SJSA1 (cell line): ENCODE results near the gene RPS6KA2. TPM values are rescaled to one million over a fixed set of nuclear protein-coding genes. Genes with fewer than 3 reads are reported as not detected.
A peak's percentile ranks its signal among the peaks of the same experiment; 100 is the strongest.

Source experiments
- DNase-seq, 2 experiments: peaks; one replicate each; pipeline ENCODE4 v3.0.0-alpha.2; 2015 to 2020; ENCODE audit warnings: low spot score in 2 of 2, low read depth in 1 of 2
- H3K27ac ChIP-seq: fragments of 250-450 bp; sonication (Bioruptor Pico); 2 replicates; pipeline ENCODE4 v1.5.1; 2020; ENCODE audit warnings: mild to moderate bottlenecking, moderate library complexity
- H3K27me3 ChIP-seq: fragments of 250-450 bp; sonication (Bioruptor Pico); replicated peaks from 2 replicates; pipeline ENCODE4 v1.5.1; 2020; ENCODE audit warnings: mild to moderate bottlenecking, moderate library complexity
- H3K36me3 ChIP-seq: fragments of 250-450 bp; sonication (Bioruptor Pico); 2 replicates; pipeline ENCODE4 v1.5.1; 2020; ENCODE audit warnings: mild to moderate bottlenecking
- H3K4me1 ChIP-seq: fragments of 250-450 bp; sonication (Bioruptor Pico); replicated peaks from 2 replicates; pipeline ENCODE4 v1.6.1; 2021; ENCODE audit warnings: mild to moderate bottlenecking
- H3K4me3 ChIP-seq: fragments of 250-450 bp; sonication (Bioruptor Pico); 2 replicates; pipeline ENCODE4 v1.5.1; 2020; ENCODE audit warnings: mild to moderate bottlenecking
- H3K9me3 ChIP-seq: fragments of 250-450 bp; sonication (Bioruptor Pico); replicated peaks from 2 replicates; pipeline ENCODE4 v1.5.1; 2020; ENCODE audit warnings: mild to moderate bottlenecking
- total RNA-seq: library from RNA; depleted of rRNA; stranded (reverse); fragments of >200 nt; shearing (Covaris generic); gene quantifications from 2 replicates; pipeline ENCODE4 v1.2.3, GENCODE V29; 2014

RPS6KA2 gene
- total RNA-seq, 1 experiment from 2014 or later, result 16.2 TPM

GRCh38 chr6:166558156-166559005 lies 68.7 kb downstream of the RPS6KA2 start:
- Histone ChIP-seq H3K4me3 (no peak overlapping the region), H3K9me3 (no peaks in the 10 kb centered on the region), H3K4me1 (peaks cover 80% of the 10 kb centered on the region), H3K27ac (peak overlapping the region; percentile 93), H3K27me3 (no peaks in the 10 kb centered on the region), H3K36me3 (no peaks in the 10 kb centered on the region)
- peak; percentile 91 to 96 for DNase-seq

DNA sequence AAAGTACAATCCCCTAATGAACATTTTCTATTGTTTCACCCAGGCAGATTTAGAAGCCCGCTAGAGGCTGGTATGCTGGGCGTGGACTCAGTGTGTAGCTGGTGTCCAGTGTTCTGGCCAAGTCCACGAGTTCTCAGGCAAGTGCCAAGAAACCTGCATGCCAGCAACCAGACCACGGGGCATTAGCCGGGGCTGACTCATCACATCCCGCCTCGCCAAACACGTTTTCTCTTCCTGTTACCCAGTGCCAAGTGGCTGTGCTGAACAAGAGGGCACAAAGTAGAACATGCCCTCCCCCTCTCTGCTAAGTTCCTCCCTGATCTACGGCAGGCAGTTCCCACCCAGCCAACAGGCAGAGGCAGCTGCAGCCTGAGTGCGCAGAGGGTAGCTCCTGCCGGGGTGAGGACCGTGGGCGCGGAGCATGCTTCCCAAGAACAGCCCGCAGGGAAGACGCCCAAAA lies 70.2 kb downstream of the RPS6KA2 start:
- no peaks in the 10 kb centered on the region for H3K27me3 ChIP-seq
- peaks cover 82% of the 10 kb centered on the region for H3K4me1 ChIP-seq
- H3K4me3 ChIP-seq, result no peak overlapping the region
- no peaks in the 10 kb centered on the region for H3K9me3 ChIP-seq
- H3K36me3 ChIP-seq, result no peaks in the 10 kb centered on the region
- DNase-seq, result peak; percentile 97
- peak overlapping the region; percentile 93 for H3K27ac ChIP-seq

- DNase-seq, result no peak
- Histone ChIP-seq H3K27ac (peak overlapping the region; percentile 93), H3K4me1 (peaks cover 76% of the 10 kb centered on the region), H3K9me3 (no peaks in the 10 kb centered on the region), H3K4me3 (no peak overlapping the region), H3K27me3 (no peaks in the 10 kb centered on the region), H3K36me3 (no peaks in the 10 kb centered on the region)
Observed at GRCh38 chr6:166556336-166556735, 70.7 kb downstream of the RPS6KA2 start.

- Histone ChIP-seq H3K27me3 (no peaks in the 10 kb centered on the region), H3K27ac (peak overlapping the region; percentile 85), H3K9me3 (no peaks in the 10 kb centered on the region), H3K4me3 (no peak overlapping the region), H3K4me1 (peaks cover 70% of the 10 kb centered on the region), H3K36me3 (no peaks in the 10 kb centered on the region)
- DNase-seq, result no peak
Observed at GRCh38 chr6:166555086-166555485, 72.0 kb downstream of the RPS6KA2 start.

DNA sequence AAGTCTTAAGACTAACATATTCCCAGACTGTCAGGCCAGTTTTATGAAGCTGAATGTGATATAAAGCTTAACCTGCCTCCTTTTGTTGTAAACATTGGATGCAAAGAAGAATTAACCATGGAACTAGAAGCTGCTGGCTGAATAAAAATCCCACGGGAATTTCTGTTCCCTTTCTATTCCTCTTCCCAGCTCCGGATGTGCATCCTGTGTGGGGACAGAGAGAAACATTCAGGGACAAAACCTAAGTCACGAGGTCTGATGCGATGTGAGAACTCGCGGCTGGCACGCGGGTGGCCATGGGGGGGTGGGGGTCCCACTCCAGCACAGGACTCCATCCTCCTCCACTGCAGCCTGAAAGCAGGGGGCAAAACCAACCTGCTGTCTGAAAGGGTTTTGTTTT lies 72.7 kb downstream of the RPS6KA2 start:
- Histone ChIP-seq H3K27ac (peak overlapping the region; percentile 85), H3K9me3 (no peaks in the 10 kb centered on the region), H3K4me3 (no peak overlapping the region), H3K27me3 (no peaks in the 10 kb centered on the region), H3K36me3 (no peaks in the 10 kb centered on the region), H3K4me1 (peaks cover 63% of the 10 kb centered on the region)
- DNase-seq, result peak in 1 of 2 experiments; percentile 69

GRCh38 chr6:166553563-166554271 lies 73.3 kb downstream of the RPS6KA2 start:
- peak overlapping the region; percentile 85 for H3K27ac ChIP-seq
- H3K36me3 ChIP-seq, result no peaks in the 10 kb centered on the region
- peak; percentile 74 to 80 for DNase-seq
- peaks cover 57% of the 10 kb centered on the region for H3K4me1 ChIP-seq
- no peak overlapping the region for H3K4me3 ChIP-seq
- H3K27me3 ChIP-seq, result no peaks in the 10 kb centered on the region
- no peaks in the 10 kb centered on the region for H3K9me3 ChIP-seq

GRCh38 chr6:166552600-166552999 lies 74.5 kb downstream of the RPS6KA2 start:
- Histone ChIP-seq H3K4me1 (peaks cover 45% of the 10 kb centered on the region), H3K9me3 (no peaks in the 10 kb centered on the region), H3K27ac (no peak overlapping the region), H3K36me3 (no peaks in the 10 kb centered on the region), H3K4me3 (no peak overlapping the region), H3K27me3 (no peaks in the 10 kb centered on the region)
- no peak for DNase-seq

DNA sequence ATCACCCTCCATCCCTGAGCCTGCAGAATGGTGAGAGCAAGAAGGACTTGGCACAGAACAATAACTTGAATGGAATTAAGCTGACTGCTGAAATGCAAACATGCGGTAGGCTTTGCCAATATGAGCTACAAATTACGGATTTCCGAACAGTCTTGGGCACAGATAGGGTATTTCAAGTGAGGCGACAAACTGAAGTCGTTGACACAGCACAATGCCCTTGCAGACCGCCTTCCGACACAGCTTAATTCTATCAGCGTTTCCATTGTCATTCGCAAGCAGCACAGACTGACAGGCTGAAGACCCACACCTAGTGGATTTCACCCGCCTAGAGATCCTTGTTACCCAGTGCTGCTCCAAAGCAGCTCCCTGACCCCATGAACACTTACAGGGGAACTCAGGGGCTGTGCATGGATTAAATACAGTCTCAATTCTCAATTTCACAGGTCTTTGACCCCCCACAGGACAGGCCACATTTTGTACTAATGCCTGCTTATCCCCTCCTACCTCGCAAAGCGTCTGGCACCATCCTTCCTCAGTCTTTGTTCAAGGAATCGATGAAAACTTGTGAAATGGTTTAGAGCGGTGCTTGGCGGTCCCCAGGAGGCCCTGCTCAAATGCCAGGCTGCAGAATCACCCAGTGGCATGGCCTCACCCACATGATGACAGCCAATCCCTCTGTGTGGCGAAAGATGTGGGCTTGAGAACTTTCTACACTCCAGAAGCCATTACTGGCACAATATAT lies 75.1 kb downstream of the RPS6KA2 start:
- Histone ChIP-seq H3K36me3 (no peaks in the 10 kb centered on the region), H3K27ac (no peak overlapping the region), H3K4me1 (peaks cover 39% of the 10 kb centered on the region), H3K9me3 (no peaks in the 10 kb centered on the region), H3K4me3 (no peak overlapping the region), H3K27me3 (no peaks in the 10 kb centered on the region)
- DNase-seq, result no peak

GRCh38 chr6:166546653-166547052 lies 80.4 kb downstream of the RPS6KA2 start:
- no peaks in the 10 kb centered on the region for H3K27me3 ChIP-seq
- no peaks in the 10 kb centered on the region for H3K36me3 ChIP-seq
- no peak for DNase-seq
- no peaks in the 10 kb centered on the region for H3K9me3 ChIP-seq
- peaks cover 8% of the 10 kb centered on the region for H3K4me1 ChIP-seq
- no peak overlapping the region for H3K4me3 ChIP-seq
- H3K27ac ChIP-seq, result no peak overlapping the region

DNA sequence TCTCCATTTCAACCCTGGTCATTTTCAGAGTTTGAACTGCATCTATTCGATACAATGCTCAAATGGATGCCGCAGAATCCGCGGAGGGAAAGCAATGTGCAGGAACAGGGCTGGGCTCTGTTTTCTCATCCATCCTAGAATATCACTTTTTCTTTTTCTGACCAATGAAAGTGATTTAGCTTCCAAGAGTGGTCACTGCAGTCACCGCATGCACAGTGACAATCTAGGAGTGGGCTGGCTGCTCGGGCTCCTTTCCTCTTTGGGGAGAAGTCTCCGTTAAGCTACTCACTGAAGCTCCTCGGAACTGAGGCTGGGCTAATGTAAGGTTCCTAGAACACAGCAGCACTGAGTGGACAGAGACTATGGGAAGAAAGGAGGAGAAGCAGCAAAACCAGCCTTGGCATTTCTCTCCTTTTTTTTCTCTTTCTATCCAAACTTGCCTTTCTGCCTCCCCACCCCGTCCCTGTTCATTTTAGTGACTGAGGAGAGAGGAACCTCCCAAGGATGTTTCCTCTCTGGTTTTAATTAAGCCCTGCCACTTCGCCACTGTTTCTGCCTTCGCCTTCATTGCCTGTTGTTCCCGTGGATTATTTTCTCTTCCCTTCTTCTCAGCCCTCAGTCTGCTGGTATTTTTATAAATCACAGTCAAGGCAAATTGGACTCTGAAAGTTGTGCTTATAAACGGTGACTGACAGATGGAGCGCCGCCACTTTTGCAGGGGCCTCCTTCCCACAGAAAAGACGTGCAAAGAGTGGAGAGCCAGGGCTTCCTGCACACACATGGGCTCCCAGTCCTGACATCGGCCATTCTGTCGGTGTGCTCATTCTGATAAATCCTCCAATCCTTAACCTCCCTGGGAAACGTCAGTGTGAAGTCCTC lies 81.7 kb downstream of the RPS6KA2 start:
- Histone ChIP-seq H3K4me3 (no peak overlapping the region), H3K36me3 (no peaks in the 10 kb centered on the region), H3K27ac (no peak overlapping the region), H3K4me1 (peaks cover 21% of the 10 kb centered on the region), H3K9me3 (no peaks in the 10 kb centered on the region), H3K27me3 (no peaks in the 10 kb centered on the region)
- DNase-seq, result no peak

GRCh38 chr6:166544296-166544605 lies 82.8 kb downstream of the RPS6KA2 start:
- H3K4me3 ChIP-seq, result no peak overlapping the region
- H3K36me3 ChIP-seq, result no peaks in the 10 kb centered on the region
- peaks cover 22% of the 10 kb centered on the region for H3K4me1 ChIP-seq
- no peaks in the 10 kb centered on the region for H3K9me3 ChIP-seq
- no peak overlapping the region for H3K27ac ChIP-seq
- no peaks in the 10 kb centered on the region for H3K27me3 ChIP-seq
- no peak for DNase-seq

- Histone ChIP-seq H3K4me3 (no peak overlapping the region), H3K36me3 (no peaks in the 10 kb centered on the region), H3K27ac (no peak overlapping the region), H3K27me3 (no peaks in the 10 kb centered on the region), H3K4me1 (peaks cover 22% of the 10 kb centered on the region), H3K9me3 (no peaks in the 10 kb centered on the region)
- DNase-seq, result no peak
Observed at GRCh38 chr6:166543603-166544295, 83.3 kb downstream of the RPS6KA2 start.

DNA sequence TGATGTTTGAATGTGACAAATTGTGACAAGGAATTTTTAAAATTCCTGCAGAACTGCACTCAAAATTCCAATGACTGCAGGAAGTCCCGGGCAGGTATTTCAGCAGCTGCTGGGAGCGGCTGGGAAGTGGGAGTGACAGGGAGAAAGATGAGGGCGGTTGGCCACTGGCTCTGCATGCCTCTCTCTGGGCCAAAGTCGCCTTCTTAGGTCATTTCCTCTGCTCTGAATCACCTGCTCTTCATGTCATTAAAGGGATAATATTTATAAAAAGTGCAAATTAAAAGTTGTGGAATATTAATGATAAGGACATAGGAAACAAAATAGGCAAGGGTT lies 84.5 kb downstream of the RPS6KA2 start:
- no peak for DNase-seq
- Histone ChIP-seq H3K4me1 (peaks cover 22% of the 10 kb centered on the region), H3K4me3 (no peak overlapping the region), H3K27ac (no peak overlapping the region), H3K9me3 (no peaks in the 10 kb centered on the region), H3K27me3 (no peaks in the 10 kb centered on the region), H3K36me3 (no peaks in the 10 kb centered on the region)
